ENCODE results near the gene CTAGE1.
"Not testable (repeated sequence)": the region's sequence is repeated elsewhere in the genome, so short reads cannot be mapped to it uniquely, and the experiment has no call there.

Gene CTAGE1

DNA sequence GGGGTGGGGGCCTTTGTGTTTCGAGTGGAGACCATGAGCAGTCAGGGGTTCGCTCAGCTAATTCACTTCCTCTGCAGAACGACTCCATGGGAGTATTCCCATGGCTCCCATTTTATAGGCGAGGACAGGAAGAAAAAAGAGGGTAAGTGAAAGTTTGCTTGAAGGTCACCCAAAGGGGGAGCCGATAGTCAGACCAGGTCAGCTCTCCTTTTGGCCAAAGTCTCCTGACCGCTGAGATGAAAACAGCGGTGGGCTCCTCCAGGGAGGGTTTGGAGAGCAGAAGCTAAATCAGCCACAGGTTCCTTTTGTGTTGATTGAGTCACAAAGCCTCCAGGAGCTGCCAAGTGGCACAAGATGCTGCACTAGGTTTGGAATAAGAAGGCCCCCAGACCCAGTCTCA lies 34.1 kb upstream of the CTAGE1 start:
- in situ Hi-C loops (cut with MboI; ENCODE audit: low pct_unique_long_range_greater_than_20kb, low sequenced_read_pairs, unreplicated experiment): no loop called here
- no peak for DNase-seq (ENCODE audit: low spot score)
- TF ChIP-seq, protein P1, sequence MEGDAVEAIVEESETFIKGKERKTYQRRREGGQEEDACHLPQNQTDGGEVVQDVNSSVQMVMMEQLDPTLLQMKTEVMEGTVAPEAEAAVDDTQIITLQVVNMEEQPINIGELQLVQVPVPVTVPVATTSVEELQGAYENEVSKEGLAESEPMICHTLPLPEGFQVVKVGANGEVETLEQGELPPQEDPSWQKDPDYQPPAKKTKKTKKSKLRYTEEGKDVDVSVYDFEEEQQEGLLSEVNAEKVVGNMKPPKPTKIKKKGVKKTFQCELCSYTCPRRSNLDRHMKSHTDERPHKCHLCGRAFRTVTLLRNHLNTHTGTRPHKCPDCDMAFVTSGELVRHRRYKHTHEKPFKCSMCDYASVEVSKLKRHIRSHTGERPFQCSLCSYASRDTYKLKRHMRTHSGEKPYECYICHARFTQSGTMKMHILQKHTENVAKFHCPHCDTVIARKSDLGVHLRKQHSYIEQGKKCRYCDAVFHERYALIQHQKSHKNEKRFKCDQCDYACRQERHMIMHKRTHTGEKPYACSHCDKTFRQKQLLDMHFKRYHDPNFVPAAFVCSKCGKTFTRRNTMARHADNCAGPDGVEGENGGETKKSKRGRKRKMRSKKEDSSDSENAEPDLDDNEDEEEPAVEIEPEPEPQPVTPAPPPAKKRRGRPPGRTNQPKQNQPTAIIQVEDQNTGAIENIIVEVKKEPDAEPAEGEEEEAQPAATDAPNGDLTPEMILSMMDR (IDR thresholded peaks at IDR 0.05; ENCODE audit: extremely low read depth, insufficient read depth, missing control alignments): no peak

DNA sequence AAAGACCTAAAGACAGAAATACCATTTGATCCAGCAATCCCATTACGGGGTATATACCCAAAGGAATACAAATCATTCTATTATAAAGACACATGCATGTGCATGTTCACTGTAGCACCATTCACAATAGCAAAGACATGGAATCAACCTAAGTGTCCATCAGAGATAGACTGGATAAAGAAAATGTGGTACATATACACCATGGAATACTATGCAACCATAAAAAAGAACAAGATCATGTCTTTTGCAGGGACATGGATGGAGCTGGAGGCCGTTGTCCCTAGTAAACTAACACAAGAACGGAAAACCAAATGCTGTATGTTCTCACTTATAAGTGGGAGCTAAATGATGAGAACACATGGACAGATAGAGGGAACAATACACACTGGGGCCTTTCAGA lies 33.1 kb upstream of the CTAGE1 start:
- DNase-seq (ENCODE audit: low spot score); in situ Hi-C loops (cut with MboI; ENCODE audit: low pct_unique_long_range_greater_than_20kb, low sequenced_read_pairs, unreplicated experiment): not testable (repeated sequence)

DNA sequence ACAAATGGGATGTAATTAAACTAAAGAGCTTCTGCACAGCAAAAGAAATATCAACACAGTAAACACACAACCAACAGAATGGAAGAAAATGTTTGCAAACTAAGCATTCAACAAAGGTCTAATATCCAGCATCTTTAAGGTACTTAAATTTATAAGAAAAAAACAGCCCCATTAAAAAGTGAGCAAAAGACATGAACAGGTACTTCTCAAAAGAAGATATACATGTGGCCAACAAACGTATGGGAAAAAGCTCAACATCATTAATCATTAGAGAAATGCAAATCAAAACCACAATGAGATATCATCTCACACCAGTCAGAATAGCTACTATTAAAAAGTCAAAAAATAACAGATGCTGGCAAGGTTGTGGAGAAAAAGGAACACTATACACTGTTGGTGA lies 32.6 kb upstream of the CTAGE1 start:
- DNase-seq (ENCODE audit: low spot score); in situ Hi-C loops (cut with MboI; ENCODE audit: low pct_unique_long_range_greater_than_20kb, low sequenced_read_pairs, unreplicated experiment): not testable (repeated sequence)

DNA sequence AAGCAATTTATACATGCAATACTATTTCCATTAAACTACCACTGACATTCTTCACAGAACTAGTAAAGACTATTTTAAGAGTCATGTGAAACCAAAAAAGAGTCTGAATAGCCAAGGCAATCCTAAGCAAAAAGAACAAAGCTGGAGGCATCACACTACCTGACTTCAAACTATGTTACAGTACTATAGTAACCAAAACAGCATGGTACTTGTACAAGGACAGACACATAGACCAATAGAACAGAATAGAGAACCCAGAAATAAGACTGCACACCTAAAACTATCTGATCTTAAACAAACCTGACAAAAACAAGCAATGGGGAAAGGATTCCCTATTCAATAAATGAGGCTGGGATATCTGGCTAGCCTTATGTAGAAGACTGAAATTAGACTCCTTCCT lies 32.0 kb upstream of the CTAGE1 start:
- DNase-seq (ENCODE audit: low spot score); in situ Hi-C loops (cut with MboI; ENCODE audit: low pct_unique_long_range_greater_than_20kb, low sequenced_read_pairs, unreplicated experiment): not testable (repeated sequence)

DNA sequence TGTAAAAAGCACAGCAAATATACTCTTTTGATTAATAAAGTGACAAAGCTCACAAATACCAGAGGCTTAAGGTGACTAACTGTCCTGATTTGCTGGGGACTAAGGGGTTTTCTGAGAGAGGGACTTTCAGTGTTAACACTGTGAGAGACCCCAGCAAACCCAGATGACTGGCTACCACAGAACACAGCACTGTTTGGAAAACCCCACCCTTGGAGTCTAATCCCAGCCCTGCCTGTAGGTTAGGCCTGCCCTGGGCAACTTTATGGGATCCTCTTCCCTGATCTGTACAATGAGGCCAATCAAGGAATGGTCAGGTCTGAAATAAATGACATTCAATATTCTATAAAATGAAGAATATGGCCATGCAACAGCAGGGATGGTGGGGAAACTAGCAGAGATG lies 30.5 kb upstream of the CTAGE1 start:
- TF ChIP-seq, protein P1 (IDR thresholded peaks at IDR 0.05; ENCODE audit: extremely low read depth, insufficient read depth, missing control alignments): no peak
- in situ Hi-C loops (cut with MboI; ENCODE audit: low pct_unique_long_range_greater_than_20kb, low sequenced_read_pairs, unreplicated experiment): no loop called here
- no peak for DNase-seq (ENCODE audit: low spot score)

DNA sequence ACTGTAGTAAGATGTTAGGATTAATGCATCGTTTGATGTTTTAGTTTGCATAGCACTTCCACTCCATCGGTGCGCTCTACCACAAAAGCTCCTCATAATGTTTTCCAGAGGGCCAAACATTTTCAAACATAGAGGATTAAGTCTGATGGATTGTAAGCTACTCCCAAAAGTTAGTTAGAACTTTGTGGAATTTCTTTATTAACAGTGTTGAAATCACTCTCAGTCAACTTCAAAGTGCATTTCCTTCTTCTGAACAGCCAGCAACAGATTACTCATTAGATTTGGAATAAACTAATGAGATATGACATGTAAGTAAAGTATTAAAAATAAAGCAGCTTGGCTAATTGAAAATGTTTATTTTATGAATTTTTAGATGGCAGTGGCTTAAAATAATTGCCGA lies 30.1 kb upstream of the CTAGE1 start:
- TF ChIP-seq, protein P1 (IDR thresholded peaks at IDR 0.05; ENCODE audit: extremely low read depth, insufficient read depth, missing control alignments): no peak
- in situ Hi-C loops (cut with MboI; ENCODE audit: low pct_unique_long_range_greater_than_20kb, low sequenced_read_pairs, unreplicated experiment): no loop called here
- DNase-seq (ENCODE audit: low spot score): no peak

DNA sequence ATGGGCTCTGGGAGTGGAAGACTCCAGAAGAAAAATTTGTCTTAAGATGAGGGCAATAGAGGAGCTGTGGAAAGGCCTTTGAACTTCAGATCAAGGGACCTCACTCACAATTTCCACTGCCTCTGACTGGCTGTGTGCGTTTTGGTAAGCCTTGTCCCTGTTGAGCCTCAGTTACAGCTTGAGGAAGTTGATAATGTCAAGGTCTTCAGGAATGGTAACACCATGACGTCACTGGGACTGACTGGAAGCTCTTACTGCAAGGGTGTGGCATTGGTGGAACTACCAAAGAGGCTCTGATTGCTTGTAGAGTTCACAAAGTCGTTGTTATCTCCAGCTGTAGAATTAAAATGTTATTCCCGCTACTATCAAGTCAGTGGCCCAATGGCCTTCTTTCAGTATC lies 29.2 kb upstream of the CTAGE1 start:
- in situ Hi-C loops (cut with MboI; ENCODE audit: low pct_unique_long_range_greater_than_20kb, low sequenced_read_pairs, unreplicated experiment): no loop called here
- DNase-seq (ENCODE audit: low spot score): no peak
- TF ChIP-seq, protein P1 (IDR thresholded peaks at IDR 0.05; ENCODE audit: extremely low read depth, insufficient read depth, missing control alignments): no peak

DNA sequence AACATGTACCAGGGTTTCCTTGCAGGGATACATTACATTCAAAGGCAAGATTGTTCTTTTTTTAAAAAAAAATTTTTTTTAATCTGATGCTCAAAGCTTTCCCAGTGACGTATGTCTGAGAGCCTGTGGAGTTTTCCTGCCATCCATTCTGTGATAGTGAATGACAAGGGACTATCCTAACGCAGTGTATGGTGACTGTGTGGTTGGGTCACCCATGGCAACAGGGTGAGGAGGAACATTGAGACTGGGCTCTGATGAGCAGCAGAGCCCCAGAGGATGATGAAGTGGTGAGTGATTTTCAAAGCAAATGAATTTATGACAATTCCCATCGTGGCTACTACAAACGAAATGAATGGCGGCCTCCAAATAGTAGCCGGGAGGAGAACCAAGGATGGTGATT lies 28.6 kb upstream of the CTAGE1 start:
- no peak for DNase-seq (ENCODE audit: low spot score)
- TF ChIP-seq, protein P1 (IDR thresholded peaks at IDR 0.05; ENCODE audit: extremely low read depth, insufficient read depth, missing control alignments): no peak
- in situ Hi-C loops (cut with MboI; ENCODE audit: low pct_unique_long_range_greater_than_20kb, low sequenced_read_pairs, unreplicated experiment): no loop called here
